HG03103 (cell line): ENCODE data around the gene FNBP1L.
"Not testable (repeated sequence)": the region's sequence is repeated elsewhere in the genome, so short reads cannot be mapped to it uniquely, and the experiment has no call there.

Source experiments
- ATAC-seq: cut with Tn5 transposase; IDR thresholded peaks from one replicate; pipeline ENCODE4 v1.9.1; 2021; ENCODE audit warnings: low read depth; ENCODE audit not compliant: unreplicated experiment

FNBP1L gene

DNA sequence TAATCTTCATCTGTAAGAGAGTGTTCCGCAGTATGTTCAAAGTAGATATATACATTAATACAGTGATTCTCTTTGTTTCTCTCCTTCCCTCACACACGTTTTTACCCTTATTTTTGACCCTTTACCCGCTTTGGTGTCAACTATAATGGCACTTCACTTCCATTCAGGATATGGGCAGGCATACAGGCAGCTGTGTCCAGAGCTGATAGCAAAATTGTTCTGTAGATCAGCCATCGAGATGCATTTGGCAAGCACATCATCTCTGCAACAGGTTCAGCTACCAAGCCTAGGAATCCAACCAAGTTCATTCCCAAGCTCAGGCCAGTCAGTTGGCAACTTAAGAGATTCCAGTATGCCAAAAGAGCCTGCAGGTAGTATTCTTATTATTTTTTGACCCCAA lies 74.8 kb downstream of the FNBP1L start:
- no peak for ATAC-seq

DNA sequence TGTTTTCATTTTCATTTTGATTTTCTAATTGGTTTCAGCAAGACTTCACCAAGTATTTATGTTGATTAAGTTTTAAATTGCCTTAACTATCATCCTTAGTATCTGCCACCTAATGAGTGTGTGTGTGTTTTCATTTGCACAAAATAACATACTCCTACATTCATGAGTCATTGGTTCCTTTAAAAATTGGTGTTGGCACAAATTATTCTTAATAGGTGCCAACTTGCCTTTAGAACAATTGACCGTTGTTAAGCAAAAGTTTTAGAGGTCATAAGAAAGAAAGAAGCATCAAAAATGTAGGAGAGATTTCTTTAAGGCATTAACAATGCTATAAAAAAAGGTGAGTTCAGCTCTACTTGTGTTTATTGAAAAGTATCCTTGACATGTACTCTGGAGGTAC lies 77.5 kb downstream of the FNBP1L start:
- no peak for ATAC-seq

DNA sequence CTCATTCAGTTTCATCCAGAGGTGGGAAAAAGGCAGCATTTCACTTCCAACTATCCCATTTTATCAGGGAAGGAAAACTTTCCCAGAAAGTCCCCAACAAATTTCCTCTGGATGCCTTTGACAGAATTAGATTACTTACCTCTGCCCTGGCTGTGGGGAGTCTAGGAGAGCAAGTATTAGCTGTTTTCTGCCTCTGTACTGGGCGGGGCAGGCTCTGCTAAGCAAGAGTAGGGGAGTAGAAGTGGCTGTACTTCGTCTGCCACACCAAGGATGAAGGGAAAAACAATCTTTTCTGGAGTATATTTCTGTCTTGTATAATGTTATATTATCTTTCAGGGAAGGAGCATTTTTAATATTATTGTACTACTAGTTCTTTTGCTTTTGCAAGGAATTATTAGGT lies 78.5 kb downstream of the FNBP1L start:
- no peak for ATAC-seq

DNA sequence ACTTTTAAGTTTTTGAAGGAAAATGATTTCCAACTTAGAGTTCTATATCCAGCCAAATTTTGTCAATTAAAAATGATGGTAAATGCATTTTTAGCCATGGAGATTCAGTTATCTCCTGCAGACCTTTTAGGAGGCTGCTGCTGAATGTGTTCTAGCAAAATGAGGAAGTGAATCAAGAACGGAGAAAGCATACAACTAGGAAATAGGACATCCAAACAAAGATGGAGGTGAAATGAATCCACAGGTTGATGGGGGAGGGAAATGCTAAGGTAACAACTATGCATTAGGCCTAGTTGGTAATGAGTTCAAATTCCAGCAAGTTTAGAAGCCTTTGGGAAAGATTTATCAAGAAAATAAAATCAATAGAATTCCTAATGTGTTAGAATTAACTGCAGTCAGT lies 80.5 kb downstream of the FNBP1L start:
- ATAC-seq: no peak

DNA sequence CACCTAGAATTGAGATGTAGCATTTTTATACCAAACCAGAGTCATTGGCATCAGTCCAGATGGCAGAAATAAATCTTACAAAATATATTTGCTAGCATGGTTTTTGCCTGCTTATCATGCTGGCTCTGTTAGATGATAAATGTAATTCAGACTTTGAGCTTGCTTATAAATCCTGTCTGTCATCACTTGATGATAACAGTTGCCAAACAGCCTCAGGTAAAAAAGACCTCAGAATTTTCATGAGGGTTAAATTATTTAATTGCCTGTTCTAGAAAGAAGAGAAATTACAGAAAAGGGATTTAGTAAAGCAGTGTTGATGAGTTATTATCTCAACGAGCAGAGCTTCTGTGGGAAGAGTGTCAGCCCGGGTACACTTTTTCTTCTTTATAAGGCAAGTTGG lies 83.3 kb downstream of the FNBP1L start:
- ATAC-seq: no peak

DNA sequence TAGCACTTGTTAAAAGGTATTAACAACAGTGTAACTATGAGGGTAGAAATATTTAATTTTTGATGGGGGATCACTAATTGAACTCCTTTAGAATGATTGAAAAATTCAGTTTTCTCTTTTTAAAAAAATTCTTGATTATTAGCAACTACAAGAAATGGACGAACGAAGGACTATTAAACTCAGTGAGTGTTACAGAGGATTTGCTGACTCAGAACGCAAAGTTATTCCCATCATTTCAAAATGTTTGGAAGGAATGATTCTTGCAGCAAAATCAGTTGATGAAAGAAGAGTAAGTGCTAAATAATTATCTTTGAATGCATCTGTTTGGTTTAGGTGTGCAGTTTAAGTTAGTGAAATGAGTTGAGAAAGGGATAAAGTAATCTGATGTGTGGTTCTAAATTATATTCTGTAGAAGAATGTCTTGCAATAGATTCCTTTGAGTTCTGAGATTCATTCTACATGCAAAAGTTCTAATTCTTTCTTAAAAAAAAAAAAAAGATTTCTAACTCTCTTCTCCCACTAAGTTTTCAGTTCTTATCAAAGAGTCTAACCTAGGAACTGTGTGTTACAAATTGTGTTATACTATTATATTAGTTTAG lies 85.0 kb downstream of the FNBP1L start:
- no peak for ATAC-seq

DNA sequence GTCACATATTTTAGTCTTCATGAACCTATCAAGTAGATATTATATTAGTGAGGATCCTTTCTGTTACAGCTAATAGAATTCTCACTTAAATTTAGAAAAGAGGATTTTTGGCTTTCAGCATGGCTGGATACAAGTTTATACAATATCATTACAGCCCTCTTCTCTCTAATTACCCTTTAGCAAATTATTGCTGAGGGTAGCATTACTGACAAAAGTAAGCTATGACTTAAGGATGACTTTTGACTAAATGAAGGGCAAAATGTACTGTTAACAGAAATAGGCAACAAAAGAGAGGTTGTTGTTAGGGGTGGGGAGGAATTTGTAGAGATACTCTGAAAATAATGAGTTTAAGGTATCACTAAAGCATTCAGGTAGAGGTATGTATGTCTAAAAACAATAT lies 85.8 kb downstream of the FNBP1L start:
- no peak for ATAC-seq

DNA sequence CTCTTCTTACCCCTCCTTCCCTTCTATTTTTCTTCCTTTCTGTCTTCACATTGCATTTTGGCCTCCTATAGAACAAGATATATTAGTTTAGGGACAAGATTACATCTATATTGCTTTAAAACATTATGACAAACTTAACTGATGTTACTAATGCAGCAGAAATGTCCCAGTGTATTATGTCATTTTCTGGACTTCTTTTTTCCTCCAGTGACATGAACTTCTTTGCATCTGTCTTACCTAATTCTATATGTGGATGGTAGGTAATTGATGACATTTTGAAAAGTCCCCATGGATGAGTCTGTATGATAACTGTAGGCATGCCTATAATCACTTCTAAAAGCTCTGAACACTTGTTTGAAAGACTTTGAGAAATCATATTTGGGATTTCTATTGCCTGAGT lies 89.5 kb downstream of the FNBP1L start:
- ATAC-seq: no peak

DNA sequence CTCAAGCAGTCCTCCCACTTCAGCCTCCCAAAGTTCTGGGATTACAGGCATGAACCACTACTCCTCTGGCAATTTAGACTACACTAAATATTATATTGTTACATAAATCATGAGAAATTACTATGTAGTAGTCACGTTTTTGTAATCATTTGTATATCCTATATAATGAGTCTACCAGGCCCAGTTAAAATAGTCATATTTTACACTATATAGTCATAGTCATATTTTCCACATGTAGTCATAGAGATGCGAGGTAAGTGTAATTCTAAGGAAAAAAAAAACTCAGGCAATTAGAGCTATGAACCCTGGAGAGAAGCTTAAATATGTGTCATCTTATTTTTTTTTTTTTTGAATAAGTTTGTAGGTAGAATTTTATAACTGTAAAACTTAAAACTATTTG lies 90.0 kb downstream of the FNBP1L start:
- ATAC-seq: no peak

DNA sequence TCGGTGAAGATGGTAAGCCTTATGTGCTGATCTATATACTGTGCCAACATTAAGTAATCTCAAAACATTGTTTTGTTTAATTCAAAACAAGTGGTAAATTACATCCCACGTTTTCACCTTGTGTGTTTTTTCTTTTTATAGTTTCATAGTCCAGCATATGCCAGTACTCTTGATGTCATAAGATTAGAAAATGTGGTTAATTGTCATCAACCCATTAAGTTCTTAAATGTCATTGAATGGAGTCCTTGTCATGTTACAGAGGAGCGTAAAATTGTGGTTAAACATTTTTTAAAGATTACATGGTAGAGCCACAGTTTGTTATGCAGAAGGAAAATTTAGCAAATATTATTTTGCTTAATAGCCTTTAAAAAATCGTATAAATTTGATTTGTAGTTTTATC lies 93.1 kb downstream of the FNBP1L start:
- no peak for ATAC-seq

DNA sequence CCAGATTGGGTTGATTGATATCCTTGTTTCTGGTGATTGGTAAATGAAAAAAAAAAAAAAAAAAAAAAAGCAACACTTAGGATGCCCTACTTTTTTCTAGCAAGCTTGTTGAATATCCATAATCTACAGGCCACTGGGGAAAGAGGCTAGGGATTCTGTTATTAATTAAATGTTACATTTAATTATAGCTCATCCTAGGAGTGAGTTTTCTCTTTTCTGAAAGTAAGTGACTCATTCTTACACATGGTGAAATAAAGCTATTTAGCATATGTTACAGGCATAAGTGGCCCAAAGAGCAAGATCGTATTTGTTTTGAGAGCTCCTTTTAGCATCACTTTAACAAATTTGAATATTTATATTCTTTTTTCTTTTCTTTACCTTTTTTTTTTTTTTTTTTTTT lies 94.5 kb downstream of the FNBP1L start:
- ATAC-seq: no peak

DNA sequence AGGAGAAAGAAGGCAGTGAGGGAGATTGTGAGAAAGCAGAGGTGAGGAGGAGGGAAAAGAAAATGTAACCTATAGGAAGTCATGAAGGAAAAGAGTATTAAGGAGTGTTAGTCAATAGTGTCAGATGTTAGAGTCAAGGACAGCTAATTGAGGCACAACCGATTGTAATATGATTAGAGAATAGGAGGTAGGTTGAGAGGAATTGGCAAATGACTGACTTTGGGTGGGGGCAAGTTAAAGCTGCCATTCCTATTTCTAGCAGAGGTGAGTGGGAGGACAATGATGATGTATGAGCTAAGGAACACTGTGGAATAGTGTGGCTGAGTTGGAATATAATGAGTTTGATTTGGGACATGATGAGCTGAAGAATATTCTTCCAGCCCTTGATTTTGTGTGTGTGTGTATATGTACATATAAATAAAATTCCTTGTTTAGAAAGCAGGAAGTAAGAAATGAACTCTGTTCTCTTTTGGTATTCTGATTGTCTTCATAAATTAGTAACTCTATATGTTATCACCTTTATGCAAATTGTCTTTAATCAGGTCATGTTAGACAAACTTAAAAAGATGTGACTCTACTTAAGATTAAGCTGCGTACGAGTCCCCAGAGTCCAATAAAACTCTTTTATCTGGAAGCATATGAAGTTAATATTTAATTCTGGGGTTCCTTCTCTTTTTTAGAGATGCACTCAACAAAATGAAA lies 98.4 kb downstream of the FNBP1L start:
- no peak for ATAC-seq

DNA sequence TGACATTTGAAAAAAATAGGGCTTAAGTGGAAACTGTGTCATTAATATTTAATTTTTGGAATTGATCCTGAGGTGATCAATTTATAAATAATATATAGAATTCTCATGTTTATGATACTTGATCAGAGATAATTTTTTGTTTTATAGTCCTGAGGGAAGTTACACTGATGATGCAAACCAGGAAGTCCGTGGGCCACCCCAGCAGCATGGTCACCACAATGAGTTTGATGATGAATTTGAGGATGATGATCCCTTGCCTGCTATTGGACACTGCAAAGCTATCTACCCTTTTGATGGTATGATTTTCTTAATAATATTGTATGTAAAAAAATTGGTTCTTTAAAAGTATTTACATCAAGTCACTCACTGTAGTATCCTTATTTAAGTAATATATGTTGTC lies 101.2 kb downstream of the FNBP1L start:
- ATAC-seq: no peak

DNA sequence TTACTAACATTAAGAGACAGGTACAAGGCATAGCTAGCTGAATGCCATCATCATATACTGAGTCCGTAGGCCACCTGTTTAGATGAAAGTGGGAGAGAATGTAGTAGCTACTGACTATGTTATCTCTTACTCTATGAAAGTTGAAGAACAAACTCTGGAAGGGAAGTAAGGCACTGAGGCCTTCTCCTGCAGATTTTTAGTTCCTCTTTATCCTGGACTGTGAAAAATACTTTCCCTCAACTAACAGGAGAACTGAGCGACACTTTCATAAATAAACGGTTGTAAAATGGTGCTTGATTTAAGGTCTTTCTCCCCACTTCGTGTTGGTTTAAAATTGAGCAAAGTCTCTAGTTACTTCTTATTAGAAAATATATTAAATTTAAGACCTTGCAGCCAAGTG lies 101.9 kb downstream of the FNBP1L start:
- no peak for ATAC-seq

DNA sequence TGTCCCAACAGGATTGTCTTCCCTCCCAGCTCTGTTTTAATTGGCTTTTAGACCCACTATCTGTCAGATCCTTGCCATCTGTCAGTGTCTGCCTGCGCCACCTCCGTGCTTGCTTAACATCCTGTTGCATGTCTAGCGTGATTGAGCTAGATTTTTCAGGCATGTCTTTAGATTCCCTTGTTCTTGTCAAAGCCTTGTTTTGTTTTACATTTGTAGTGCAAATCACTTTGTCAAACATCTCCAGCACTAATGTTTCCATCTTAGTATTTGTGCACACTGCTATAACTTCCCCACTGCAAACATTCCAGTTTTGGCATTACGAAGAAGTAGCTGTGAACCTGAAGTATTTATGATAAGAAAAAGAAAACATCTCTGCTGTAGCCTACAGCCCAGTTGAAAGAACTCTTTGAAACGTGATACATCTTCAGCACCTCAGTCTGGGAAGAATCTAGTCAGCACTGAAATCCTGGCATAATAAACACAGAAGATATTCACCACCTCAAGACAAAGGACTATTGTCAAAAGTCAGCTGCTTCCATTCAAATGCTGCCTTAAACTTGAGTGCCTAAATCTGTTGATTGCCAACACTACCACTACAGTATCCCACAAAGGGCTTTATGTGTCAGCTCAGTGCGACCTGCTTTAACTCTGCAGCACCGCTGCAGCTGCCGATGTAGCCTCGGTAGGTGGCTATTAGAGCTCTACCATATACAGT lies 105.0 kb downstream of the FNBP1L start:
- ATAC-seq: no peak

DNA sequence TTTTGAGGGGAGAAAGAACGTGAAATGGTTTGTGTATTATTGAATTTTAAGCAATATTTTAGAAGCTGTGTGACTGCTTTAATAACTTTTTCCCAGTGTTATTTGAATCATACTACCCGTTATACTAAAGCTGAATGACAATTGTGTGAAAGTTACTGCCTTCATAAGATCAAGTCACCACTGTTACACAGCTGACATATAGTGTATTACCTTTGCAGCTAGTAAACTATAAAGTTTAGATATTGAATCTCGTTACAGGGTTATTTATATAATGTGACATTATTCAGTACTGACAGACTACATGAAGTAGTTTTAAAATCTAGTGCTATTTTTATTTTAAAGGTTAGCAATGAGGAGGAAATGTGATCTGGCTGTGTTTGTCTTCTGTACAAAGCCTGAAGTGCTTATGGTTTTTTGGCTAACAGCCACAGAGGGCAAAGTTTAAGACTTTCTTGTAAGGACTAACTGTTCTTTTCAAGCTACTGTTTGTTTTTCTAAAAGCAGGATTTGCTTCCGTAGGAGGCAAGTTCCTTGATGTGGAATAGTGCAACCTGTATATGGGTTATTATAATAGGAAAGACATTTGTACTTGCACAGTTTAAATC lies 106.1 kb downstream of the FNBP1L start:
- not testable (repeated sequence) for ATAC-seq

DNA sequence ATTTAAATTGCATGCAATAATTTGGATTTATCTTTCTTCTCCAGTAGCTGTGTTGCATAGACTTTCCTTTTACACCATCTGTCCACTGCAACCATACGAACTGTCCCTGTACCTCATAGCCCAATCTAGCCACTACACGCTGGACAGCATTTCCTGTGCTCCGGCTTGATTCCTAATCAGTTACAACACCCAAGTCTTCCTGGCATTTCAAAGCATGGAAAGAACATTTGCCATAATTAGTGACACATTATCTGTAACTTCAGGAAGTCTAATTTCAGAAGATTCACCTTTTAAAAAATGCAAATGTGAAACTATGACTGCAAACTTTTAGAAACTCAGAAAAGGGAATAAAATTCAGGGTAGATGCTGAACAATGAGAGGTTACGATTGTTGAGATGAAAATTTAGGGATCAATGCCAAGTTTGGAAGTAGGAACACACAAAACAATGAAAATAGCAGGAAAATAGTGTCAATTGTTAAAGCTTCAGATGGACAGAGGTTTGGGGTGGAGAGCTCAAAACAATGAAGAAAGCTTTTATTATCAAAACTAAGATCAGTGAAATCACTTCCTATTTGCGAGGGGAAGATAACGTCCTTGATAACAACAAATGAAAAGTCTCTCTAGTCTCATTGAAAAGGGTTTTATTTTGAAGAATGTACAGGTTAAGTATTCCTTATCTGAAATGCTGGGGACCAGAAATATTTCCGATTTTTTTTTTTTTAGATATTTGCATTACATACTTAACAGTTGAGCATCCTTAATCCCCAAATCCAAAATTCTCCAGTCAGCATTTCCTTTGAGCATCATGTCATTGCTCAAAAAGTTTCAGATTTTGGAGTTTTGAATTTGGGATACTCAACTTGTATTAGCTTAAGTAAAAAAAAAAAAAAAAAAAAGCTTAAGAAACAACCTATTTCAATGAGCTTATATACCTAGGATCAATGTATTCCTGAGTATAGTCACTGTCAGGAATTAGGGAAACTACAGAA lies 107.3 kb downstream of the FNBP1L start:
- ATAC-seq: no peak

DNA sequence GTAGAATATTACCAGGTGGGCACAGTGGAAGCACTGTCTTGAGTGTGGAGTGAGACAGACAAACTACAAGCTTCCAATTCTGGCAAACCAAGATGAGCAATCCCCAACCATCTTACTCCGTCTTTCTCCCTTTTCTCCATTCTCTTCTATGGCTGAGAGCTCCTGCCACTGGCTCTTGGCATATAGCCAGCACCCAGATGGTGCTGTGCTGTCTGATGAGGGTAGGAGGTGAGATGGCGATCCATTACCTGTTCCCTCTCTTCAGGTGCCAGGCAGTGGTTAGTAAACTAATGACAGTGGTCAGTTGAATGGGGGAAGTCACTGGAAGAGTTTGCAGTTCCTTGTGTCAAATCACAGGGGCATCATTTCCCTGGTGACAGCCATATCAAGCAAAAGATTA lies 108.4 kb downstream of the FNBP1L start:
- no peak for ATAC-seq

DNA sequence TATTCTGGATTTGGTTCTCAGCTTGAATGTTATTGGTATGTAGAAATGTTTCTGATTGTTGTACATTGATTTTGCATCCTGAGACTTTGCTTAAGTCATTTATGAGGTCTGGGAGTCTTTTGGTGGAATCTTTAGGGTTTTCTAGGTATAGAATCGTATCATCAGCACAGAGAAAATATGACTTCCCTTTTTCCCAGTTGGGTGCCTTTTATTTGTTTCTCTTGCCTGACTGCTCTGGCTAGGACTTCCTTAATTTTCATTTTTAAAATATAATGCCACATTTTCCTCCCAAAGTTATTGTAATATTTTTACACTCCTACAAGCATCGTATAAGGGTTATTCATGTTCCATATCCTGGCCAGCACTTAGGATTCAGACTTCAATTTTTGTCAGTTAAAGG lies 111.1 kb downstream of the FNBP1L start:
- ATAC-seq: no peak

DNA sequence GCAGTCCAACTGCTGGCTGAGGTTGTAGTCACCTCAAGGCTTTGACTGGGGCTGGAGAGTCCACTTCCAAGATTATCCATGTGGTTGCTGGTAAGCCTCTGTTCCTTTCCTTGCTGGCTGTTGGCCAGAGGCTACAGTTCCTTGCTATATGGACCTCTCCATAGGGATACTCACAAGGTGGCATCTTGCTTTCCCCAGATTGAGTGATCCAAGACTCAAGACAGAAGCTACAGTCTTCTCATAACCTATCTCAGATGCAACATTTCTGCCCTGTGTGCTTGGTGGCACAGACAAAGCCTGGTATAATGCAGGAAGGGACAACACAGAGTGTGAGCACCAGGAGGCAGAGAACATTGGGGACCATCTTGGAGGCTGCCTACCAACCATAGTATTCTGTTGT lies 111.8 kb downstream of the FNBP1L start:
- ATAC-seq: no peak
